GM18508 (cell line): ENCODE results near the gene OR10AG1.

Experiments used
- ATAC-seq: cut with Tn5 transposase; IDR thresholded peaks from one replicate; pipeline ENCODE4 v1.9.1; 2021; ENCODE audit warnings: moderate number of reproducible peaks; ENCODE audit not compliant: insufficient read depth, unreplicated experiment

The OR10AG1 gene, protein sequence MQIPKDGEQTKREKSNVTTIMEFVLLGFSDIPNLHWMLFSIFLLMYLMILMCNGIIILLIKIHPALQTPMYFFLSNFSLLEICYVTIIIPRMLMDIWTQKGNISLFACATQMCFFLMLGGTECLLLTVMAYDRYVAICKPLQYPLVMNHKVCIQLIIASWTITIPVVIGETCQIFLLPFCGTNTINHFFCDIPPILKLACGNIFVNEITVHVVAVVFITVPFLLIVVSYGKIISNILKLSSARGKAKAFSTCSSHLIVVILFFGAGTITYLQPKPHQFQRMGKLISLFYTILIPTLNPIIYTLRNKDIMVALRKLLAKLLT

DNA sequence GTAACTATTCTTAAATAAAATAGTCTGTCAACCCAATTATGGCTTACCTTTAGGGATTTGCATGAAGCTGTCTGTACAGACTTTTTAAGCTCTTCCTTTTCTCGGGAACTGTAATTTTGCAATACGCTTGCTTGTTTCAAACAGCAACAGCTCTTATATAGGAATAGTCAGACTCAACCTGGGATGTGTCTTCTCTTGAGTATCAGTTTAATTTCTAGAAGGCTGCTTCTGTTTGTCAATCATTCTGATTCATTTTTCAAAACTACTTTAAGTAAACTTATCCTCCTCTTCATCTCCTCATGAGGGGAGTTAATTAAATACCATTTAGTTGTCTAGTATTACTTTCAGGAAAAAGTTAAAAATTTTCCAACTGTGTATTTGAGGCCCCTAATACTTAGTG is at the start of gene OR10AG1:
Gene OR10AG1 (minus strand): TSS at position 101 of the 400 bp plus-strand sequence. CDS start 38 bp downstream, at position 63.
- ATAC-seq = no peak

DNA sequence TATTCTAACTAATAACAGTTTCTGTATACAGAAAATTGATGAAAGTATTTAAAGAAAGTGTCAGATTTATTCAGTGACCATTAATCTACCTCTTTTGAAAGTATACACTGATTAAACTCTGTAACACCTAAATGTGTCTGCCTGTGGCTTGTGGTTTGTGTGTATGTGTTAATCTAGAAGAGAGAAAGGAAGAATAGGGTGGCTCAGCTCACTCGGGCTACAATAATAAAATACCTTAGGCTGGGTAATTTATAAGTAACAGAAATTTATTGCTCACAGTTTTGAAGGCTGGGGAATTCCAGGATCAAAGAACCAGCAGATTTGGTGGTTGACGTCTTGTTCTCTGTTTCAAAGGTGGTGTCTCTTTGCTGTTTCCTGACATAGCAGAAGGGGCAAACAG is 44.1 kb upstream of the OR10AG1 start:
- no peak for ATAC-seq

DNA sequence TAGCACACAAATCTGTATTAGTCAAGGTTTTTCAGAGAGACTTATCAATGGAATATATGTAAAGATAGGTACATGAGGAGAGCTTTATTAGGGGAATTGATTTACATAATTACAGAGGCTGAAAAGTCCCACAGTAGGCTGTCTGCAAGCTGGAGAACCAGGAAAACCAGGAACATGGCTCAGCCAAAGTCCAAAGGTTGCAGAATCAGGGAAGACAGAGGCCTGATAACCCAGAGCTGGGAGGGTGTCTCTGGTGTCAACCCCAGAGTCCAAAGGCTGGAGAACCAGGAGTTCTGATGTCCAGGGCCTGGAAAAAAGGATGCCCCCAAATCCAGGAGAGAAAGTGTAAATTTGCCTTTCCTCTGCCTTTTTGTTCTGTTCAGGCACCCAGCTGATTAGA is 41.0 kb upstream of the OR10AG1 start:
- no peak for ATAC-seq

DNA sequence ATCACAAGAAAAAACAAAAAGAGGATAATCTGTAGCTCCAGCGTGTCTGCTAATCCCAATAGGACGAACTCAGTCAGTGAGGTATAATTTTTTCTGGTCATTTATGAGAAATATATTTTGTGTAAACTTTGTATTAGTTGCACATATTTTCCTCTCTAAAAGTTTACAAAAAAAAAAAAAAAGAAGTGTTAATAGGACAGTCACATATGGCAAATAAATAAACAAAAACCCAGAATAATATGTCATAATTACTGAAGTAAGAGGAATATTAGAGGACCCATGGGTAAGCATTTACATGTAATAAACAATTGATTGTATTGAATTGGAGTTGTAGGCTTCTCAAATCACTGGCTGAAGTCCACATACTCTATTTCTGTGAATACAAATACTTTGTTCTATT is 24.8 kb upstream of the OR10AG1 start, which contains the start of gene OR5F1:
Gene OR5F1 (minus strand): TSS at position 101 of the 400 bp plus-strand sequence. CDS start 0 bp downstream, at position 101.
- no peak for ATAC-seq

DNA sequence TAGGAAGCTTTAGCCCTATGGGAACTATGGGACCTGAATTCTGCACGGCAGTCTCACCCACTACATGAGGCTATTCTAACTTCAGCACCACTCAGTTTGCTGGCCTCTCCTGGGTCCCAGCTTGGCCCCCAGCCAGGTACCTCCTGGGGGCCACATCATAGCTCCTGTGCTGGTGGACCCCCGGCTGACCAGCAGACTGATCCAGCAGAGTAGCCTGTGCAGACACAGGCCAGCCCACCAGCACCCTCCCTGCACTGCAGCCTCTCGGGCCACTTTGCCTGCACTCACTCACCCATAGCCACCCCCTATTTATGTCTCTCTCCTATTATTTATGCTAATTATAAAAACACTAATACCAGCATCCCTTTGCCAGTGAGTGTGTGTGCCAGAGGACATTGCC is 1.2 kb upstream of the OR10AG1 start:
- no peak for ATAC-seq

DNA sequence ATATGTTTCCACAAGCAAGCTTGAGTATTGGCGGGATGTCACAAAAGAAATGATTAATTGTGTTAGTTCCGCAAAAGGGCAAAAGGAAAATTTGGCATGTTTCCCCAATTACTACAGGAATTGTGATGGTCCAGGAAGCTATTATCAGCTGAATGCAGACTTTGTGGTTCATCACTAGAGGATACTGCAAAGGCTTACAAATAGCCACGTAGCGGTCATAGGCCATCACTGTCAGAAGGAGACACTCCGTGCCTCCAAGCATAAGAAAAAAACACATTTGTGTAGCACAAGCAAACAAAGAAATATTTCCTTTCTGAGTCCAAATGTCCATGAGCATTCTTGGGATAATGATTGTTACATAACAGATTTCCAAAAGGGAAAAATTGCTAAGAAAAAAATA is 1.8 kb downstream of the OR10AG1 start:
- no peak for ATAC-seq

DNA sequence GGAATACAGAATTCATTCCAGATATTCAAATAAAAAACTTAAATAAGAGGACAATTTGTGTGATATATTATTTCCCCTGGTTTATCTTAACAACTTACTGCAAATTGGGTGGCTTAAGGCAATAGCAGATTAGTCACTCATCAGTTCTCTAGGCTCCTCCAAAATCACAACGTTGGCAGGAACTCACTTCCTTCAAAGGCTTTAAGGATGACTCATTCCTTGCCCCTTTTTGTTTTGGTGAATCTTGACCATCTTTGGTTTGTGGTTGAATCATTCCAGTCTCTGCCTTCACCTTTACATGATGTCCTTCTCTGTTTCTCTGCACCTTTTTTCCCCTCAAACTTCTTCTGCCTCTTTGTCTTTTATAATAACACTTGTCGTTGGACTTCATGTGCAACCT is 3.4 kb downstream of the OR10AG1 start:
- ATAC-seq = no peak

DNA sequence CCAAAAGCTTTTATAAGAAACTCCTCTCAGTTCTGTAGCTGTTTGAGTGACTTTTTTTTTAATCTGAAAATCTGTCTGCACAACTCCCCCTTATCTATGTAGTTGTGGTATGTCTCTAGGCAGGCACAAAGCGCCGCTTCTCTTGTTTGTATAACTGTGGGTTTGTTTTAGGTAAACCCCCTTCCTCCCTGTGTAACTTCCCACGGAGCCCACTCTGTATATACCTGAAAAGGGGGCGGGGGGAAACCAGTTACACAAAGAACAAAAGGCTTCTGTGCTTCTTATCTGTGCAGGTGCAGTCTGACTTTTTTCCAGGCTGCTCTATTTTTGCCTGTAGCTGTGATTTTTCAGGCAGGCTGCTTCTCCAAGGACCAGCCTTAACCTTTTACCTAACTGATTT is 13.2 kb downstream of the OR10AG1 start:
- no peak for ATAC-seq

DNA sequence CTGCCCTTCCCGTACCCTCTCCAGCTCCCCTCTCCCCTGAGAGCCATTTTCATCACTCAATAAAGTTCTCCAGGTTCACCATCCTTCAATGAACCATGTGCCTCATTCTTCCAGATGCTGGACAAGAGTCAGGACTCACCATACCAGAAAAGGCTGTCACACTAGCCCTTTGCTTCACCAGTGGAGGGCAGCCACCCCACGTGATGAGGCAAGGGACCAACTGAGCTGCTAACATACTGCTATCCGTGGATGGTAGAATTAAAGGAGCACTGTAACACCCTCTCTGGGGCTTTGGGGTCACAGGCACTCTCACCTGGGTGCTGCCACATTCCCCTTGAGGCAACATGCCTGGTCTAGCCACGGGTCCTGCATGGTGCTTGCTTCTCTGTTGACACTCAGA is 20.4 kb downstream of the OR10AG1 start:
- ATAC-seq = no peak

DNA sequence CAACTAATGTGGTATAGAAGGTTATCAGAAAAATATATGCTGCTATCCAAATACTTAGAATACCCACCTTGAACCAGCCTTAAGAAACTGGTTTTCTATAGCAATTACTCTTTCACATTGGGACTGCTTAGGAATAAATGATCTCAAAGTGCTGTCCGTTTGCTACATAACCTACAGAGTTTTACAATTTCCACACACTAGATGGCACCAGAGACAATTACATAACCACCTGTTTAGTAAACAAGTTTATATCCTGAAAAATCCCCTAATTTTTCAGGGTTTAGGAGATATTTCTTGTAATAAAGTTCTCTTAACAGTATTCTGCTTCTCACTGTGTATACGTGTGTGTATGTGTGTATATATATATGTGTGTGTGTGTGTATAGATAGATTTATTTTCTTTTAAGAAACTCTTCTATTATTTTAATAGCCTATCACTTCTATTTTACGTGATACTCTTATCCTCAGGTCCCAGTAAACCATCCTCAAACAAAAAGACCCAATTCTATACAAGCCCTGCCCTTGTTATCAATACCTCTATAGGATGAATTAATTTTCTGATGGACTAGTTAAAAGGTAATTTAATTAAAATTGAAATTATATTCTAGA is 26.9 kb downstream of the OR10AG1 start:
- peak; percentile 71 for ATAC-seq

DNA sequence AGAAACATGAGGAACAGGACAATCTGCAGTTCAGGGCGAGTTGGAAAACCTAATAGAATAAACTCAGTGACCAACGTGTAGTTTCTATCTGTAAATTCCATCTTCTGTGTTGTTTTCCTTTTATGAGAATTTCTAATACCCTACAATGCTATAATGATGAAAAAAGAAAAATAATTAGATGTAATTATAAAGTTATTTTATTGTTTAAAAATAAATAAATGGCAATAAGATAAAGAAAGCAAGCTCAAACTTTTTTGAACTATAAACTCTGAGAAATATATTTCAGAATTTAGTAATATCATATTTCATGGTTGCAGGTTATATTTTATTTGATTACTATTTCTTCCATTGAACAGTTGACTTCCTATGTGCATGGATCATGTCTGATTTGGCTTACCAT is 33.4 kb downstream of the OR10AG1 start, which contains the start of gene OR5I1:
Gene OR5I1 (minus strand): TSS at position 101 of the 400 bp plus-strand sequence. CDS start 0 bp downstream, at position 101.
- ATAC-seq = no peak

DNA sequence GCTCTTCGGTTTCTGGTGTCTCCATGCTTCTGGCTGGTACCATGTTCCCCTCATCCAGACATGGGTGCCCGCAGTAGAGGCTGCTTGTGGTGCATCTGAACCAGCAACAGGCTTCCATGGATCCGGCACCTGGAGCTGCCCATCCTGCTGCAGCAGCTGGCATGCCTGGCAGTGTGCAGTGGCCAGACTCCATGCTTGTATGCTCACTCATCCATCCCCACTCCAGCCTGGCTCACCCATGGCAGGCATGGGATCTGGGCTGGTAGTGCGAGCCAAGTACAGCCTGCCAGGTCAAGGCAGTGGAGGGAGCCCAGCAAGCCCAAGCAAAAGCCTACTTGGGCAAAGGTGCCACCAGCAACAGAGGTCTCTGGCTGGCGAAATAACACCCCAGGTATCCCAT is 49.2 kb downstream of the OR10AG1 start:
- no peak for ATAC-seq
